GM12873 (cell line): ENCODE data around the gene URAD.

Experiments used
- CTCF ChIP-seq: IDR thresholded peaks from 2 replicates; pipeline ENCODE4 v1.5.1; 2012; ENCODE audit warnings: low read depth, mild to moderate bottlenecking, moderate library complexity, low read length, control low read depth; ENCODE audit not compliant: insufficient read depth; ENCODE audit errors: missing control alignments

The URAD gene

DNA sequence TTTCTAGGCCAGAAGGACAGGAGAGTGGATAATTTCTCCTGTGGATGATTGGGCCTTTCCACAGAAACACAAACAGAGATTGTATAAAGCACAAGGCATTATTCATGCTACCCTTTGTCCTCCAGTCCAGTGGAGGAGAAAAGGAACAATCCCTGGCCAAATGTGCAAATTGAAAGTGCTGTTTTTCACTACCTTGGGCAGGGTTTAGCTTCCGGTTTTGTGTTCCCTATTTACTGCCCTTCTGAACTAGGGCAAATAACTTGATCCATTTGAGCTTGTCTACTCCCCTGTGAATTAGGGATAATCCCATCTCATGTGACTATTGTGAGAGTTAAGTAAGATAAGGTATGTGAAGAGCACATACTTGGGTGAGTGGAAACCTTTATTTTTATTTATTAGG, 55.4 kb downstream of the URAD start:
- no peak for TF ChIP-seq CTCF

- no peak for TF ChIP-seq CTCF
These were observed 58.6 kb downstream of the URAD start for GRCh38 chr13:27929868-27930267.

GRCh38 chr13:27928805-27929753, 59.4 kb downstream of the URAD start:
- no peak for TF ChIP-seq CTCF

- no peak for TF ChIP-seq CTCF
These were observed 60.1 kb downstream of the URAD start for GRCh38 chr13:27928353-27928804.
